ENCODE measurements around the gene SMIM3.
"Not testable (repeated sequence)": the region's sequence is repeated elsewhere in the genome, so short reads cannot be mapped to it uniquely, and the experiment has no call there.

Gene SMIM3, protein sequence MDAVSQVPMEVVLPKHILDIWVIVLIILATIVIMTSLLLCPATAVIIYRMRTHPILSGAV

DNA sequence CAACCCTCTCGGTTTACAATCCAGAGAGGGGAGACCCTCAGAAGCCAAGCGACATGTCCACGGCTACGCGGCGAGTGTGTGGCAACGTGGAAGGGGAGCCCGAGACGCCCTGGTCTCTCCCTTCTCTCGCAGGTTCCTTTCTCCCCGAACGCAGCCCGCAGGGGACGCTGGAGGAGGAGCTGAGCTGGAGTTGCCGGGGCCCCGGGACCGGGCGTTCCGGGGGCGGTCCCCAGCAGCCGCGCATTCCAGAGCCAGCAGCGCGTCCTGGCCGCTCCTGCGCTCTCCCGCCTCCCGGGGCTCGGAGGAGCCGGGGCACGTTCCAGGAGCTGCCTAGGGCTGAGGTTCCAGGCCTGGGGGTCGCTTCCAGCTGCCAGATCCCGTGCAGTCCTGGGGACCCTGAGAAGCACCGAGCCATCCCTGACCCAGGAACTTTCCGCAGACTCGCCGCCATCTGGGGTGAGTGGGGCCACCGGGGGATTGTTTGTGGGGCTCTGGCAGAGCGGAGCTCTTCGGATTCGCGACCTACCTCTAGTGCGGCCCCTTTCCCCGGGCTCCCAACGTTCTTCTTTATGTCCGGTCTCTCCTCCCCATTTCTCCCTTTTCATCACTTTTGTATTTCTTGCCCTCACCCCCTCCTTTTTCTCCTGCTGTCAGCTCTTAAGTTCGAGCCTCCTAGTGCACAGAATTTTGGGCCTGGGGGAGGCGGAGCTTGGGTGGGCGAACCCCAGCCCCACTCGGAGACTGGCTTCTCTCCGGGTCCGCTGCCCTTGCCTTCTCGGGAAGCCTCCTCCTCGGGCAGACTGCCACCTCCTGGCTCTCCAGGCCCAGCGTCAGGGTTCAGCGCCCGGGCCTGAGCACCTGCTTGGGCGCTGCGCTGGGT is at the start of gene SMIM3:
Gene SMIM3, plus strand, starts transcription at position 241 of the 880 bp plus-strand sequence. CDS start 16,684 bp downstream, outside the sequence.
- peak; percentile 90 for DNase-seq

- DNase-seq, result no peak
These were observed 48.7 kb upstream of the SMIM3 start for GRCh38 chr5:150729859-150730258.

DNA sequence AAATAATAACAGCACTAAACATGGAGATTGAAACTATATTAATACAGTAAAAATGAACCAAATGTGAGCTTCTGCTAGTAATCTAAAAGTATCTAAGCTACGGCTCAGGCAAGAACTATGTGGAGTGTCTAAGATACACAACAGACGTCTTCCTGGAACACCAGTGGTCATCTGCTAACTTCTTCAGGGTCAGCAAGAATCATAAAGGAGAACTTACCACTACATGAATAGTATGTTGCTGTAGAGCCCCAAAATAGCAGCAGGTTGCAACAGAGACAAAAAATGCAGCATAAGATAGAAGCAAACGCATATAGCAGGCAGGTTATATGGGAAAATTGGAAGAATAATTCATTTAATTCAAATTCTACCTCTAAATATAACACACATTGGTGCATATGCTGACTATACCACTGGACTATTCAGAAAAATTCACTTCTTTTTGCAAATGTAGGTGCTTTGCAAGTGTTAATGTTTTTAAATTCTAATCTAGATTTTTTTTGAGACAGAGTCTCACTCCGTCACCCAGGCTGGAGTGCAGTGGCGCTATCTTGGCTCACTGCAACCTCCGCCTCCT is 46.8 kb upstream of the SMIM3 start:
- no peak for DNase-seq

- no peak for DNase-seq
These were observed 43.8 kb upstream of the SMIM3 start for GRCh38 chr5:150734579-150735384.

DNA sequence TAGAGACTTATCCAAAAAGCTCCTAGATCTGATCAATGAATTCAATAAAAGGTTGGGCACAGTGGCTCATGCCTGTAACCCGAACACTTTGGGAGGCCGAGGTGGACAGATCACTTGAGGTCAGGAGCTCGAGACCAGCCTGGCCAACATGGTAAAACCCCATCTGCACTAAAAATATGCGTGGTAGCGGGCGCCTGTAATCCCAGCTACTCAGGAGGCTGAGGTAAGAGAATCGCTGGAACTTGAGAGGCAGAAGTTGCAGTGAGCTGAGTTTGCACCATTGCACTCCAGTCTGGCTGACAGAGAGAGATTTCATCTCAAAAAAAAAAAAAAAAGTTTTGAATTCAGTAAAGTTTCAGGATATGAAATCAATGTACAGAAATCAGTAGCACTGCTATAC is 39.7 kb upstream of the SMIM3 start:
- DNase-seq, result no peak

DNA sequence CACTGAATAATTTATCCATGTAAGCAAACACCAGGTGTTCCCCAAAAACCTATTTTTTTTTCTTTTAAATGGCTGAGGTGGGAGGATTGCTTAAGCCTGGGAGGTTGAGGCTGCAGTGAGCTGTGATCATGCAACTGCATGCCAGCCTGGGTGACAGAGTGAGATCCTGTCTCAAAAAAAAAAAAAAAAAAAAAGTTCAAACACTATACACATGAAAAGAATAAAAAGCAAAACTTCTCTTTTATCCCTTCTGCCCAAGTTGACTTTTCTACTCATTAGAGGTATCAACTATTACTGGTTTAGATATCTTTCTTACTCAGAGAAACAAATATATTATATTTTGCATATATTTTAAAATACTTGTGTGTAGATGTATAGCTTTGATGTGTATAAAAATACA is 37.6 kb upstream of the SMIM3 start:
- DNase-seq, result no peak

- DNase-seq, result not testable (repeated sequence)
These were observed 36.0 kb upstream of the SMIM3 start for GRCh38 chr5:150742455-150743141.

GRCh38 chr5:150743142-150743488 is 35.4 kb upstream of the SMIM3 start:
- not testable (repeated sequence) for DNase-seq

DNA sequence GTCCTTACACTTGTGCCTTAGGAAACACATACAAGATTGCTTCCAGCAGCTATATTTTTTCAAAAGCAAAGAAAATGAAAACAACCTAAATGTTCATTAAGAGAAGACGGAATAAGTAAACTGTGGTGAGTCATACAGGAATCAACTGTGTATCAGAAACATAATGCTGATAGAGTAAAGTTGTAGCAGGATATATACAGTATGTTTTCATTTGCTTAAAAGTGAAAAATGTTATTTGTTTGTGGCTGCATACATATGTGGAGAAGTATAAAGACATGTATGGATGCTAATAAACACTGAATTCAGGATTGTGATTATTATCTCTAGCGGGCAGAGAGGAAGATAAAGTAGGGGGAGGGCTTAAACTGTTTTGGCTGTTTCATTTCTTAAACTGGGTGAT is 28.1 kb upstream of the SMIM3 start:
- no peak for DNase-seq

DNA sequence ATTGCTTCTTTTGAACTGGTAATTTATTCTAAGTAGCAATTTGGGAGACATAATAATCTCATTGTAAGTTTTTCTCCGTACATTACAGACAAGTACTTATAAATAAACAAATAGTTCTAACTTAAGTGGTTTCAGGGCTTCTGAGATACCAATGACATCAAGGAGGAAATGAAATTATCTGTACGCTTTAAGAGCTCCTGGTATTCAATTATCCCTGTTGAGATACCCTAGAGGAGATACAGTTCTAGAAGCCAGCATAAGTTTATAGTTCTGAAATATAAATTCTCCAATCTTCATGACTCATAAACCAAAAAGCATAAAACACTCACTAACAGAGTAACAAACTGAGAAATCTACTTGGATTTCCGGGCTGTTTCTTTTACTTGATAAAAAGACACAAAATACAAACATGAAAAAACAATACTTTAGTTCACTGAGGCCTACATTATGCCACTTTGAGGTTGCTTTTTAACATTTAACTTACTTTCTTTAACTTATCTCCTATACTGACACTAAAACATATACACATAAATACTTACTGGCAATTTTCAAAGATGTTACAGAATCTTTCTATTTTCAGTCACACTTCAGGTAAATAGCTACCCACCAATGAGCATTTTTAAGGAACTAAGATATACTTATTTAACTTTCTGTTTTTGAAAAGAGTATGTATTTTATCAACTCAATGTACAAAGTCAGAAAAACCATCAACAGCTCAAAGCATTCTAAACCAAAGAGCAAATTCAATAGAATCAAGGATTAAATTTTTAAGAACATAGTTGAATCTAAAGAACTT is 27.3 kb upstream of the SMIM3 start:
- DNase-seq, result no peak

- DNase-seq, result no peak
These were observed 25.1 kb upstream of the SMIM3 start for GRCh38 chr5:150753463-150753862.

DNA sequence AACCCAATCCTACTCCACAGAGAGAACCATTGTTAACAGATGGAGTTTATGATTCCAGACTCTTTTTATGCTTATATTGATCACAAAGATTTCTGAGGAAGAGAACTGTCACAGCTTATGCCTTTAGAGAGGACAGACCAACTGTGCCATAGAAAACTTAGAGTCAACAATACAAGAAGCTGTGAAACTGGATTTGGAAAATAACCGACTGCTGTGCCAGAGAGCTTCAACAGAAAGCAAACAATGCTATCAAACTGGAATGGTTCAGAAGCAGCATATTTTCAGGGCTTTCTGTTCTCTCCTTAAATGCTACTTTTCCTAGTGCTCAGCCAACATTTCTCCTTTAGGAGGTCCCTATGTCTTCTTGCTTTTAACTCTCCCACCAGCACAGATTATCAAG is 24.7 kb upstream of the SMIM3 start:
- no peak for DNase-seq

DNA sequence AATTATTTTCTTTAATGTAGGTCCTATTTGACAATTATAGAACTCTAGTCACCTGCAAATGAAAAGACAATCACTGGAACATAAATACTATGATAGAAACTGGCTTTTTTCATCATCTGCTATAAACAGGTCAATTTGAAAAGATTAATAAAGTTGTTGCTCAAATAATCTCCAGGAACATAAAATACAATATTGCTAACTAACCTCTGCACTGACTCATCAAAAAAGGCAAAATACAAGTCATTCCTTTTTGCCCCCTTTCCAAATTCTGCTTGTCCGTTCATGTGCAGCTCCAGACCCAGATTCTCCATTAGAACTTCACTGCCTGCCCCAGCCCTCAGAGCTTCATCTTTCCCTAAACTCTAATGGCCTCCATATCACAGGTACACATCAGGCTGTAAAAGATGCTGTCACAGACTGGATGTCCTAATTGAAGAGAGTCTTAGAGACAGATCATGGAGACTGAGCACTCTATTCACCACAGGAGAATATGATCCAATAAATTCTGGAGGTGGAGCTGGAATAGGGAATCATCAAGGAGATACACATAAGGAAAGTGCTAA is 21.4 kb upstream of the SMIM3 start:
- no peak for DNase-seq

GRCh38 chr5:150758203-150758530 is 20.4 kb upstream of the SMIM3 start:
- no peak for DNase-seq

DNA sequence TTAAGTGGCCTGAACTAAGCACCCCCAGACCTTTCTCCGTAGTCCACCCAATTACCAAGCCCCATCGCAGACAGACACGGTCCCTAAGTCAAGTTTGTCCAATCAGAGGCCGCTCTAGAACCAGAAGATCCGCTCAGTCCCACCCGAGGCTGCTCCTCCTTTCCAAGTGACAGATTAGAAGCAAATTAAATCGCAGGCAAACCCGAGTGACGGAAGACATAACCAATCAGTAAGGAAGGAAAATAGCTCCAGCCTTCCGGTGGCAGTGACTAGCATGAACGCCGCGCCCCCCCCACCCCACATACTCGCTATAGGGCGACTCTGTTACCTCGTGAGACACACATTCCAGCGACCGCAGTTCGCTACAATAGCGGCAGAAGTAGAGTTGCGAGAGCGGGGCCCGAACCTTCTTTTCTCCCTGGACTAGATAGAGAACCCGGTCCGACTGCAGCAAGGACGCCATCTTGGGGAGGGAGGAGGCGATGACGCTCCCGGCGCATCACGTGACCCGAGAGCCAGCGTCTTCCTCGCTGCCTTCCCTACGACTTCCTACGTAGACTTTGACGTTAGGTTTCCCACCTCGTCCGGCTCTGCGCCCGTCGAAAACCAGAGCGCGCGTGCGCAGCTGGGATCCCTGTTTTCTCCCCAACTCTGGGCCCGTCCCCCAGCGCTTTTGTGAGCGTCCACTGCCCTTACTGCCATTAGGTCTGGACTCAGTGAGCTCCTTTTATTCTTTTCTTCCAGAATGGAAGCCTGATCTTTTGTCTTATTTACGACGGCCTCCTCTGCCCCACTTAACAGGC is 19.8 kb upstream of the SMIM3 start, which contains the start of gene DCTN4:
Gene DCTN4, minus strand, starts transcription at position 487 of the 803 bp plus-strand sequence. Its CDS starts 24 bp downstream, at position 463.
- peak; percentile 100 for DNase-seq

DNA sequence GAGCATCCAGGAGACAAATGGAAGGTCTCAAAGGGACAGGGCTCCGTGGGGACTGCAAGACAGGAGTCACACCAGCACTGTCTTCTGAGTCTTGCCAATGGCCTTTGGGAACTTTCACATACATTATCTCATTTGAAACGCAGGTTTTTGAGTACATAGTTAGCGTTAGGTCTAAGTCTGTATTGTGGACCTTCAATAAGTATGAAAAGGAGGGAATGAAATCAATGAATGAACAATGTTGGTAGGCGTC is 19.3 kb upstream of the SMIM3 start:
- no peak for DNase-seq

GRCh38 chr5:150762211-150762610 is 16.3 kb upstream of the SMIM3 start:
- no peak for DNase-seq

DNA sequence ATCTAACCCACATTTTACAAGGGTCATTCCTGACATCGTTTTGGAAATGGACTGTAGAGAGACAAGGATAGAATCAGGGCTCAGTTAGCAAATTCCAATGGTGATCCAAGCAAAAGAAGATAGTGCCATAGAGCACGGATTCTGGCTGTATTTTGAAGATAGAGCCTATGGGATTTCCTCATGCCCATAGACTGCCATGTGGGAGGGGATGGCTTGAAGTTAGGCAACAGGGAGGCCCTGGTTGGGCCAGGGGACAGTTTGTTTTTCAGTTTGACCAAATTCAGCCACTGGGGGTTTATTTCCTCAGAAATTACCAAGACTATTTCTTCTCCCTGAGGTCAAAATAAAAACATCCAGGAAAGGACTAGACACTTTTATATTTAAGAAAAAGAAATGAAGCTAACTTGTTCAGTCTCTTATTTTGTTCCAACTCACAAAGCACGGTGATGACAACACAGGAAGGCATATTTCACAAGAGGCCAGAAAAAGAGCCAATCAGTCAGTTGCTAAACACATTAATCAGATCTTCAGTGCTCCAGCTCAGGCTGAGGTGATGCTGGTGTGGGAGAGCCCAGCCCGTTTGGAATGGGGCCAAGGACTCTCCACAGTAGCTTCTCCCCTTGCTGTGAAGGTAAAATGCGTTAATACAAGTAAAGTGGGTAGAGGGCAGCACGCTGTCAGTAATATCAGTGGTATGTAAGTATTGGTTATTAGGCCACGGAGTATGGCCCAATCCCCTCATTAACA is 15.4 kb upstream of the SMIM3 start:
- DNase-seq, result no peak

DNA sequence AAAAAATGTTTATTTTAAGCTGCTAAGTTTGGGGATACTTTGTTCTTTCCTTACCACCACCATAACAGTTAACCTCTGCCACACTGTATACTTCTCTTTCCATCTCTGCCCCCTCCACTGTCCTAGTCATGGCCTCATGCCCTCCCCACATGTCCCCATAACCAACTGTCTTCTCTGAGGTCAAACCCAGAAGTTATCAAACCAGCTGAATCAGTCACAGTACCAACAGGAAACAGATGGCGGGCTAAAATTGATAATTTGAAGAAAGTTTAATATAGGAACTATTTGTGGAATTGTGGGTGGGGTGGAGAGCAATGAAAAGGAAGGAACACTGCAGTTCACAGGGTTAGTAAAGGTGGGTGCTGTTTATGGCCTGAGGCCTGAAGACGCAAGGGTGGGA is 14.0 kb upstream of the SMIM3 start:
- no peak for DNase-seq

DNA sequence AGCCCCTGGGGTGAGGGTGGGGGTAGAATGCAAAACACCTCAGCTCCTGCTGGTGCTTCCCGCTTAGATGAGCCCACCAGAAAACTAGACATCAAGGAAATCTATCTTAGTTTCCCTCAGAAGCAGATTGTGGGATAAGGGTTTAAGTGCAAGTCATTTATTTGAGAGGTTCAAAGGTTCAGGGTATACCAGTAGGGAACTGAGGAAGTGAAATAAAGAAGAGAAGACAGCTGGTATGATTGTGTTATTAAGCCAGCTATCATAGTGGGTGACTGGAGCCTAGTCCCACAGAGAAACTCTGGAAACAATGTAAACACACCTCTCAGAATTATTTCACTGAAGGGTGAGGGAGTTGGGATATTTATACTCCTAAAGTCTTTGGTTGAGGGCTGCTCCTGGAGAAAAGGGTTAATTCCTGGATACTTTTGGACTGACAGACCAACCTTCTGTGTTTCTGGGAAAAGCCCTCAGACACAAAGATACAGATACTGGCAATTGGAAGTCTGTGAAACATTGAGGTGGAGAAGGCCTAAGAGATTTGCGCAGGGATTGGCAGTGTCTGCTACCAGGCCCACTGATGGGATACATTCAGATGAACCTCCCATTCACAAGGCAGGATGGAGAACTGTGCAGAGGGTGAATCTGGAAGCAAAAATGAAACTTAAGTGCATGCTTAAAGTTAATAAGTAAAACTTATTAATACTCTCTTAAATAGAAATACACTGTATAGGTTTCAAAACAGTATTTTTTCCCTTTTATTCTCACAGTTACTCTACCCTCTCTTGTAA is 13.4 kb upstream of the SMIM3 start:
- DNase-seq, result no peak
